ENCODE results near the gene GPC1. TPM values are rescaled to one million over a fixed set of nuclear protein-coding genes. Genes with fewer than 3 reads are reported as not detected.
A peak's percentile ranks its signal among the peaks of the same experiment; 100 is the strongest.

The GPC1 gene
- total RNA-seq, 1 donor from 2014 or later = 14.2 TPM

- H3K9me3 Mint-ChIP-seq = no peaks in the 10 kb centered on the region
- H3K27ac ChIP-seq = no peak overlapping the region
- H3K27me3 ChIP-seq = peaks cover 2% of the 10 kb centered on the region
- H3K4me2 ChIP-seq = no peak overlapping the region
- H2AFZ ChIP-seq (replicated peaks) = no peak overlapping the region
- no peak for DNase-seq (ENCODE audit: low spot score)
- H3K4me3 Mint-ChIP-seq = no peak overlapping the region
- H3K36me3 ChIP-seq = no peaks in the 10 kb centered on the region
- H3K27ac Mint-ChIP-seq = no peak overlapping the region
- peaks cover 2% of the 10 kb centered on the region for H3K36me3 Mint-ChIP-seq
- no peak overlapping the region for H3K4me3 ChIP-seq
- no peaks in the 10 kb centered on the region for H3K9me3 ChIP-seq (ENCODE audit: low read depth)
- no peak overlapping the region for H3K9ac ChIP-seq
- H3K4me1 ChIP-seq = peaks cover 26% of the 10 kb centered on the region
- peaks cover 15% of the 10 kb centered on the region for H3K79me2 ChIP-seq (ENCODE audit: low read depth)
- H3K27me3 Mint-ChIP-seq (ENCODE audit: insufficient read depth, low read depth) = peaks cover 12% of the 10 kb centered on the region
- peaks cover 15% of the 10 kb centered on the region for H3F3A ChIP-seq (ENCODE audit: low read depth)
- peaks cover 29% of the 10 kb centered on the region for H3K4me1 Mint-ChIP-seq
- TF ChIP-seq CTCF (IDR thresholded peaks at IDR 0.05) (no peak), EZH2 (IDR thresholded peaks at IDR 0.05) (no peak), EZH2phosphoT487 (IDR thresholded peaks at IDR 0.05) (no peak)
- peaks cover 88% of the 10 kb centered on the region for H4K20me1 ChIP-seq (ENCODE audit: low read depth)
Measured at GRCh38 chr2:240447934-240448333, 12.5 kb downstream of the GPC1 start.

- H3K27me3 Mint-ChIP-seq (ENCODE audit: insufficient read depth, low read depth) = peaks cover 7% of the 10 kb centered on the region
- Histone ChIP-seq H3K27ac (no peak overlapping the region), H3K9me3 (ENCODE audit: low read depth) (no peaks in the 10 kb centered on the region), H3F3A (ENCODE audit: low read depth) (peaks cover 17% of the 10 kb centered on the region), H3K4me2 (no peak overlapping the region), H3K27me3 (peaks cover 6% of the 10 kb centered on the region), H2AFZ (replicated peaks) (no peak overlapping the region), H3K4me3 (no peak overlapping the region), H3K36me3 (no peaks in the 10 kb centered on the region), H3K4me1 (peaks cover 26% of the 10 kb centered on the region), H3K79me2 (ENCODE audit: low read depth) (peaks cover 15% of the 10 kb centered on the region), H4K20me1 (ENCODE audit: low read depth) (peaks cover 89% of the 10 kb centered on the region), H3K9ac (no peak overlapping the region)
- H3K4me1 Mint-ChIP-seq = peaks cover 29% of the 10 kb centered on the region
- no peaks in the 10 kb centered on the region for H3K9me3 Mint-ChIP-seq
- no peak for DNase-seq (ENCODE audit: low spot score)
- H3K27ac Mint-ChIP-seq = no peak overlapping the region
- H3K4me3 Mint-ChIP-seq = no peak overlapping the region
- H3K36me3 Mint-ChIP-seq = peaks cover 2% of the 10 kb centered on the region
- TF ChIP-seq EZH2 (IDR thresholded peaks at IDR 0.05) = no peak
- no peak for TF ChIP-seq CTCF (IDR thresholded peaks at IDR 0.05)
- TF ChIP-seq EZH2phosphoT487 (IDR thresholded peaks at IDR 0.05) = no peak
Measured at GRCh38 chr2:240448387-240449274, 13.2 kb downstream of the GPC1 start.

GRCh38 chr2:240449764-240450531 lies 14.5 kb downstream of the GPC1 start:
- H3K27me3 ChIP-seq = peaks cover 20% of the 10 kb centered on the region
- DNase-seq (ENCODE audit: low spot score) = peak; percentile 62
- peak overlapping the region; percentile 40 for H3K4me2 ChIP-seq
- Mint-ChIP-seq H3K9me3 (no peaks in the 10 kb centered on the region), H3K27ac (no peak overlapping the region), H3K27me3 (ENCODE audit: insufficient read depth, low read depth) (peaks cover 9% of the 10 kb centered on the region), H3K4me3 (no peak overlapping the region), H3K4me1 (peaks cover 38% of the 10 kb centered on the region), H3K36me3 (peaks cover 2% of the 10 kb centered on the region)
- peaks cover 37% of the 10 kb centered on the region for H3K4me1 ChIP-seq
- TF ChIP-seq CTCF (IDR thresholded peaks at IDR 0.05) (no peak), EZH2phosphoT487 (IDR thresholded peaks at IDR 0.05) (no peak), EZH2 (IDR thresholded peaks at IDR 0.05) (no peak)
- no peaks in the 10 kb centered on the region for H3K9me3 ChIP-seq (ENCODE audit: low read depth)
- no peaks in the 10 kb centered on the region for H3K36me3 ChIP-seq
- peaks cover 15% of the 10 kb centered on the region for H3K79me2 ChIP-seq (ENCODE audit: low read depth)
- H3K4me3 ChIP-seq = no peak overlapping the region
- no peak overlapping the region for H3K9ac ChIP-seq
- no peak overlapping the region for H2AFZ ChIP-seq (replicated peaks)
- H4K20me1 ChIP-seq (ENCODE audit: low read depth) = peaks cover 89% of the 10 kb centered on the region
- peaks cover 28% of the 10 kb centered on the region for H3F3A ChIP-seq (ENCODE audit: low read depth)
- no peak overlapping the region for H3K27ac ChIP-seq

All from neural progenitor cell (in vitro differentiated cells).